ENCODE data around the gene PRRT3. TPM values are rescaled to one million over a fixed set of nuclear protein-coding genes. Genes with fewer than 3 reads are reported as not detected.
A peak's percentile ranks its signal among the peaks of the same experiment; 100 is the strongest.

Gene PRRT3
- total RNA-seq, 1 experiment from 2014 or later = 1.6 TPM

DNA sequence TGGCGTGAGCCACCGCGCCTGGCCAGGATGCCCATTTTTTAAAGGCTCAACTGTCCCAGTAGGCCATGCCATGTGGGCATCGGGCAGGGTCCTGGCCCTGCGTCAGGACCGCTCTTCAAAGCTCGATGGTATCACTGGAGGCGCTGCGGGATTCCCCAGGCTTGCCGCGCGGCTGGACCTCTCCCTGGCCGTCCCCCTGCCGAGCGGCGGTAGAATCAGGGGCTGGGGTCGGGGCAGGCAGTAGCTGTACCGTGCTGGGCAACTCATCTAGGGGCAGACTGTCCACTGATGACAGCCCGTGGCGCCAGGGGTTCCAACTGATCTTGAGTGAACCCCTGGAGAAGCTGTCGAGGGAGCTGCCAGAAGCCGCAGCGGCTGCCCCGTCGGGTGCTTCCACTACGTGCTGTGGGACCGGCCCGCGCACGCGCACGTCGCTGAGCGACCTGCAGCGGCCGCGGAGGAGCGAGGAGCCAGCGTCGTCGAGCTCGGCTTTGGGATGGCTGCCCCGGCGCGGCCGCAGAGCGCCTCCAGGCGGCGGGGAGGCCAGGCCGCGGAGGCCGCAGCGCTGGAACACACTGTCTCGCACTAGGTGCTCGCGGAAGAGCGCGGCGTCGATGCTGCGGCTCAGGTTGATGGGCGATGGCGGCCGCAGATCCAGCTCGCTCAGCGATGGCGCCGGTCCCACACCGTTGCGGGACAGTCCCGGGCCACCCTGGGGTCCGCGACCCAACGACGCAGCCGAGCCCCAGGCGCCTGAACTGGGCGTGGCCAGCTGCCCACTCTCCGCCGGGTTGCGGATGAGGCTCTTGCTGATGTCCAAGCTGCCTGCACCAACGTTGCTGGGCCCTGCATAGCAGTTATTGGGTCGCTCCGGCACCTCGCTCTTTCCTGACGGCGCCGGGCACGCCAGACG lies 5.8 kb downstream of the PRRT3 start:
- H3K9me3 Mint-ChIP-seq (ENCODE audit: low read depth, unreplicated experiment) = no peaks in the 10 kb centered on the region
- H3K36me3 Mint-ChIP-seq (ENCODE audit: insufficient read depth, unreplicated experiment) = peaks cover 29% of the 10 kb centered on the region
- no peaks in the 10 kb centered on the region for H3K4me1 Mint-ChIP-seq (ENCODE audit: low read depth, unreplicated experiment)
- intact Hi-C loops (cut with micrococcal nuclease; ENCODE audit: unreplicated experiment) = no loop called here
- H3K27ac Mint-ChIP-seq (ENCODE audit: unreplicated experiment) = peak overlapping the region; percentile 78
- no TSS peak for BruUV-seq (replicated peaks)
- CTCF ChIA-PET = interaction anchor here (0.6 to 1.8 kb wide), 21 partner anchors 11 to 231 kb away, joined by 3 to 20 read pairs (median 5); partner anchors contain the start of genes ARPC4, CRELD1, EMC3 and OGG1
- TF ChIP-seq, protein P1, sequence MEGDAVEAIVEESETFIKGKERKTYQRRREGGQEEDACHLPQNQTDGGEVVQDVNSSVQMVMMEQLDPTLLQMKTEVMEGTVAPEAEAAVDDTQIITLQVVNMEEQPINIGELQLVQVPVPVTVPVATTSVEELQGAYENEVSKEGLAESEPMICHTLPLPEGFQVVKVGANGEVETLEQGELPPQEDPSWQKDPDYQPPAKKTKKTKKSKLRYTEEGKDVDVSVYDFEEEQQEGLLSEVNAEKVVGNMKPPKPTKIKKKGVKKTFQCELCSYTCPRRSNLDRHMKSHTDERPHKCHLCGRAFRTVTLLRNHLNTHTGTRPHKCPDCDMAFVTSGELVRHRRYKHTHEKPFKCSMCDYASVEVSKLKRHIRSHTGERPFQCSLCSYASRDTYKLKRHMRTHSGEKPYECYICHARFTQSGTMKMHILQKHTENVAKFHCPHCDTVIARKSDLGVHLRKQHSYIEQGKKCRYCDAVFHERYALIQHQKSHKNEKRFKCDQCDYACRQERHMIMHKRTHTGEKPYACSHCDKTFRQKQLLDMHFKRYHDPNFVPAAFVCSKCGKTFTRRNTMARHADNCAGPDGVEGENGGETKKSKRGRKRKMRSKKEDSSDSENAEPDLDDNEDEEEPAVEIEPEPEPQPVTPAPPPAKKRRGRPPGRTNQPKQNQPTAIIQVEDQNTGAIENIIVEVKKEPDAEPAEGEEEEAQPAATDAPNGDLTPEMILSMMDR (IDR thresholded peaks at IDR 0.05; ENCODE audit: unreplicated experiment) = peak; percentile 68
- no peaks in the 10 kb centered on the region for H3K27me3 Mint-ChIP-seq (ENCODE audit: unreplicated experiment)
- DNase-seq = peak; percentile 93
- H3K4me3 Mint-ChIP-seq (ENCODE audit: low read depth, unreplicated experiment) = peak overlapping the region; percentile 96

DNA sequence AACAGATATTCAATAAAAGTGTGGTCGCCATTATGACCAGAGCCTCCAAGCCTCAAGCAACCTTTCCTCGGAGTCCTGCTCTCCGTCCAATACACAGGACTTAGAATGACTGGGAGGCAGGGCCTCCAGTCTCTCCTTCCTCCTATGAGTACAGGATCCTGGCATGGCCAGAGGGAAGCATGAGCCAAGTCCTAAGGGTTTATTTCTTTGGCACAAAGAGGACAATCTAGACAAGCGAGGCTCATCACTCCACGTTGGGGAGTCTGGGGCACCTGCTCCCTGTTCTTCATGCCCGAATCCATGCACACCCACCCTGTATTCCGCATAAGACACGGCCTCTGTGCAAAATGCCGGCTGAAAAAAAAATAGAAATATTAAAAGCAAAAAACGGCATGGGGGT lies 6.8 kb downstream of the PRRT3 start:
- DNase-seq = no peak
- TF ChIP-seq, protein P1 (IDR thresholded peaks at IDR 0.05; ENCODE audit: unreplicated experiment) = no peak
- CTCF ChIA-PET = interaction anchor here (1.0 to 1.8 kb wide), 3 partner anchors 41 to 230 kb away, joined by 3 to 10 read pairs (median 8); partner anchors contain the start of genes EMC3 and RPUSD3
- H3K4me1 Mint-ChIP-seq (ENCODE audit: low read depth, unreplicated experiment) = no peaks in the 10 kb centered on the region
- no peaks in the 10 kb centered on the region for H3K27me3 Mint-ChIP-seq (ENCODE audit: unreplicated experiment)
- peaks cover 29% of the 10 kb centered on the region for H3K36me3 Mint-ChIP-seq (ENCODE audit: insufficient read depth, unreplicated experiment)
- TSS peak; percentile 24 for BruUV-seq (replicated peaks)
- intact Hi-C loops (cut with micrococcal nuclease; ENCODE audit: unreplicated experiment) = no loop called here
- H3K27ac Mint-ChIP-seq (ENCODE audit: unreplicated experiment) = no peak overlapping the region
- H3K9me3 Mint-ChIP-seq (ENCODE audit: low read depth, unreplicated experiment) = no peaks in the 10 kb centered on the region
- H3K4me3 Mint-ChIP-seq (ENCODE audit: low read depth, unreplicated experiment) = no peak overlapping the region

DNA sequence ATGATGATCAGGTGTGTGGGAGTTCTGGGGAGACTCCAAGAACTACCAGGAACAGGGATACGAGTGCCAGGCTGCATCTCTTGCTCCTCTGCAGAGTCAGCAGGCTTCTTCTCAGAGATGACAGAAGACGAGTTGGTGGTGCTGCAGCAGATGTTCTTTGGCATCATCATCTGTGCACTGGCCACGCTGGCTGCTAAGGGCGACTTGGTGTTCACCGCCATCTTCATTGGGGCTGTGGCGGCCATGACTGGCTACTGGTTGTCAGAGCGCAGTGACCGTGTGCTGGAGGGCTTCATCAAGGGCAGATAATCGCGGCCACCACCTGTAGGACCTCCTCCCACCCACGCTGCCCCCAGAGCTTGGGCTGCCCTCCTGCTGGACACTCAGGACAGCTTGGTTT lies 7.9 kb downstream of the PRRT3 start:
- Mint-ChIP-seq H3K4me3 (ENCODE audit: low read depth, unreplicated experiment) (no peak overlapping the region), H3K27me3 (ENCODE audit: unreplicated experiment) (no peaks in the 10 kb centered on the region), H3K4me1 (ENCODE audit: low read depth, unreplicated experiment) (no peaks in the 10 kb centered on the region), H3K27ac (ENCODE audit: unreplicated experiment) (no peak overlapping the region), H3K36me3 (ENCODE audit: insufficient read depth, unreplicated experiment) (peaks cover 29% of the 10 kb centered on the region), H3K9me3 (ENCODE audit: low read depth, unreplicated experiment) (no peaks in the 10 kb centered on the region)
- intact Hi-C loops (cut with micrococcal nuclease; ENCODE audit: unreplicated experiment) = no loop called here
- DNase-seq = no peak
- TF ChIP-seq, protein P1 (IDR thresholded peaks at IDR 0.05; ENCODE audit: unreplicated experiment) = no peak
- no TSS peak for BruUV-seq (replicated peaks)
- CTCF ChIA-PET = no interaction called here

DNA sequence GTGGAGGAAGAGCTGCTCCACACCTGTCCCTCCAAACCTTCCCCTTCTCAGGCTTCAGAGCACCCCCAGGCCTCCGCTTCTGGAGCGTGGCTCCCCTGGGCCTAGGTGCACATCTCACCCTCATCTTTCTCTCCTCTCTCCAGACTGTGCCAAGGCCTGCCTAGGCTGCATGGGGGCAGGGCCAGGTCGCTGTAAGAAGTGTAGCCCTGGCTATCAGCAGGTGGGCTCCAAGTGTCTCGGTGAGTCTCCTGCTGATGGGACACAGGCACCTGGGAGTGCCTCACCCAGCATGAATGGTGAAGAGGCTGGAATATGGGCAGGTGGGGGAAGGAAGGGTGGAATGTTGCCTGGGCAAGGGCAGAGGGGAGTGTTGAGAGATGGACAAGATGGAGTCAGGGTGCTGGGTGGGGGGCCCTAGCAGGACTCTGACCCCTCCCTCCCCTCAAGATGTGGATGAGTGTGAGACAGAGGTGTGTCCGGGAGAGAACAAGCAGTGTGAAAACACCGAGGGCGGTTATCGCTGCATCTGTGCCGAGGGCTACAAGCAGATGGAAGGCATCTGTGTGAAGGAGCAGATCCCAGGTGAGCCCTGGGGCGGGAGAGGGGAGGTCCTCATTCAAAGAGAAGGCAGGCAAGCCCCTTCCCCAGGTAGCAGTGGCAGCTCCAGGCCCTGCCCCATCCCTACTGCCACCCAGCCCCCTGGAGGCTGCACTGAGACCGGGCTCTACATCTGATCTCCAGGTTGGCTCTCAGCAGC lies 9.1 kb downstream of the PRRT3 start:
- DNase-seq = no peak
- H3K4me3 Mint-ChIP-seq (ENCODE audit: low read depth, unreplicated experiment) = no peak overlapping the region
- no TSS peak for BruUV-seq (replicated peaks)
- H3K36me3 Mint-ChIP-seq (ENCODE audit: insufficient read depth, unreplicated experiment) = peaks cover 28% of the 10 kb centered on the region
- no peak overlapping the region for H3K27ac Mint-ChIP-seq (ENCODE audit: unreplicated experiment)
- CTCF ChIA-PET = interaction anchor here (0.6 kb wide), 2 partner anchors 22 to 167 kb away, joined by 3 read pairs; no protein-coding TSS in a partner anchor
- intact Hi-C loops (cut with micrococcal nuclease; ENCODE audit: unreplicated experiment) = no loop called here
- TF ChIP-seq, protein P1 (IDR thresholded peaks at IDR 0.05; ENCODE audit: unreplicated experiment) = no peak
- H3K9me3 Mint-ChIP-seq (ENCODE audit: low read depth, unreplicated experiment) = no peaks in the 10 kb centered on the region
- H3K27me3 Mint-ChIP-seq (ENCODE audit: unreplicated experiment) = no peaks in the 10 kb centered on the region
- H3K4me1 Mint-ChIP-seq (ENCODE audit: low read depth, unreplicated experiment) = no peaks in the 10 kb centered on the region

Data from Calu3 (cell line).